Neural cell (in vitro differentiated cells): ENCODE measurements around the gene ITGA5. TPM values are rescaled to one million over a fixed set of nuclear protein-coding genes. Genes with fewer than 3 reads are reported as not detected.

ENCODE experiments used
- H2AFZ ChIP-seq: fragments of 200-600, 300-800 bp; sonication (generic), shearing (Covaris generic); 2 replicates; pipeline ENCODE4 v1.6.0; 2014; ENCODE audit warnings: low read depth, mild to moderate bottlenecking, antibody characterized with exemption, low read length, moderate library complexity
- H3F3A ChIP-seq: fragments of 200-600 bp; shearing (Covaris generic); 2 replicates; pipeline ENCODE4 v1.6.1; 2016; ENCODE audit warnings: mild to moderate bottlenecking, moderate library complexity, mixed read lengths, antibody characterized with exemption, low read length; ENCODE audit not compliant: insufficient read depth, poor library complexity, severe bottlenecking
- H3K27ac ChIP-seq: fragments of 200-600, 300-800 bp; sonication (generic), shearing (Covaris generic); 2 replicates; pipeline ENCODE4 v1.5.1; 2014; ENCODE audit warnings: mild to moderate bottlenecking, low read length, moderate library complexity
- H3K27me3 ChIP-seq: fragments of 300-800, 200-600 bp; sonication (generic), shearing (Covaris generic); 2 replicates; pipeline ENCODE4 v1.6.0; 2014; ENCODE audit warnings: mild to moderate bottlenecking, low read depth, low read length, moderate library complexity; ENCODE audit not compliant: insufficient read depth
- H3K36me3 ChIP-seq: fragments of 300-800, 200-600 bp; sonication (generic), shearing (Covaris generic); 2 replicates; pipeline ENCODE4 v1.5.1; 2014; ENCODE audit warnings: mild to moderate bottlenecking, antibody characterized with exemption, low read length, moderate library complexity; ENCODE audit not compliant: insufficient read depth
- H3K4me2 ChIP-seq: fragments of 300-800, 200-600 bp; sonication (generic), shearing (Covaris generic); 2 replicates; pipeline ENCODE4 v1.6.0; 2014; ENCODE audit warnings: mild to moderate bottlenecking, low read length
- H3K4me3 ChIP-seq: fragments of 300-800, 200-600 bp; sonication (generic), shearing (Covaris generic); 2 replicates; pipeline ENCODE4 v1.5.1; 2014; ENCODE audit warnings: mild to moderate bottlenecking, low read length, moderate library complexity
- H3K79me2 ChIP-seq: fragments of 200-600 bp; shearing (Covaris generic); replicated peaks from 2 replicates; pipeline ENCODE4 v1.6.0; 2014; ENCODE audit warnings: mild to moderate bottlenecking, low read length, moderate library complexity; ENCODE audit not compliant: insufficient read depth
- H3K9ac ChIP-seq: fragments of 300-800, 200-600 bp; sonication (generic), shearing (Covaris generic); 2 replicates; pipeline ENCODE4 v1.6.1; 2016; ENCODE audit warnings: mild to moderate bottlenecking, low read length, mixed read lengths
- H3K9me2 ChIP-seq: fragments of 200-600 bp; shearing (Covaris generic); 2 replicates; pipeline ENCODE4 v1.6.1; 2016; ENCODE audit warnings: mild to moderate bottlenecking, low read length, mixed read lengths; ENCODE audit not compliant: insufficient read depth
- H3K9me3 ChIP-seq: fragments of 200-600, 300-800 bp; sonication (generic), shearing (Covaris generic); 2 replicates; pipeline ENCODE4 v1.6.1; 2016; ENCODE audit warnings: mild to moderate bottlenecking, mixed run types, low read length, moderate library complexity, mixed read lengths
- H4K20me1 ChIP-seq: fragments of 200-600 bp; shearing (Covaris generic); 2 replicates; pipeline ENCODE4 v1.6.1; 2016; ENCODE audit warnings: mild to moderate bottlenecking, mixed run types; ENCODE audit not compliant: insufficient read depth
- EP300 ChIP-seq: fragments of 450-650 bp; conservative IDR thresholded peaks from 2 replicates; pipeline ENCODE4 v1.6.1; 2014; ENCODE audit warnings: antibody characterized with exemption, mild to moderate bottlenecking, moderate library complexity; ENCODE audit not compliant: poor library complexity, severe bottlenecking
- EZH2 ChIP-seq: fragments of 200-600, 300-800 bp; shearing (Covaris generic), sonication (generic); IDR thresholded peaks from 2 replicates; pipeline ENCODE4 v1.6.1; 2014; ENCODE audit warnings: antibody characterized with exemption, low read length, borderline replicate concordance, mild to moderate bottlenecking; ENCODE audit not compliant: insufficient read depth, poor library complexity, severe bottlenecking
- MXI1 ChIP-seq: fragments of 450-650 bp; conservative IDR thresholded peaks from 2 replicates; pipeline ENCODE4 v1.6.1; 2014; ENCODE audit warnings: antibody characterized with exemption, mild to moderate bottlenecking; ENCODE audit not compliant: poor library complexity, severe bottlenecking
- POLR2AphosphoS5 ChIP-seq: IDR thresholded peaks from 2 replicates; pipeline ENCODE4 v1.6.1; 2012
- RAD21 ChIP-seq: fragments of 450-650 bp; conservative IDR thresholded peaks from 2 replicates; pipeline ENCODE4 v1.6.1; 2014; ENCODE audit warnings: antibody characterized with exemption, mild to moderate bottlenecking, moderate library complexity
- SMC3 ChIP-seq: fragments of 450-650 bp; conservative IDR thresholded peaks from 2 replicates; pipeline ENCODE4 v1.6.1; 2014; ENCODE audit warnings: antibody characterized with exemption, mild to moderate bottlenecking, moderate library complexity; ENCODE audit not compliant: poor library complexity
- TAF1 ChIP-seq: IDR thresholded peaks from 2 replicates; pipeline ENCODE4 v1.6.1; 2012; ENCODE audit warnings: low read depth
- polyA plus RNA-seq: library from polyadenylated mRNA; depleted of rRNA; stranded (reverse); fragments of >200 nt; gene quantifications from 2 replicates; pipeline ENCODE4 v1.2.3, GENCODE V29; 2014
- TF ChIP-seq, protein P1 (sequence below): fragments of 450-650 bp; IDR thresholded peaks from 2 replicates; pipeline ENCODE4 v1.5.1; 2014; ENCODE audit warnings: antibody characterized with exemption, mild to moderate bottlenecking, moderate library complexity; ENCODE audit not compliant: poor library complexity, severe bottlenecking
- TF ChIP-seq, protein P2 (sequence below): IDR thresholded peaks from 2 replicates; pipeline ENCODE4 v1.6.1; 2012; ENCODE audit warnings: borderline replicate concordance

The ITGA5 gene
- polyA plus RNA-seq, 1 donor from 2014 or later = not detected

DNA sequence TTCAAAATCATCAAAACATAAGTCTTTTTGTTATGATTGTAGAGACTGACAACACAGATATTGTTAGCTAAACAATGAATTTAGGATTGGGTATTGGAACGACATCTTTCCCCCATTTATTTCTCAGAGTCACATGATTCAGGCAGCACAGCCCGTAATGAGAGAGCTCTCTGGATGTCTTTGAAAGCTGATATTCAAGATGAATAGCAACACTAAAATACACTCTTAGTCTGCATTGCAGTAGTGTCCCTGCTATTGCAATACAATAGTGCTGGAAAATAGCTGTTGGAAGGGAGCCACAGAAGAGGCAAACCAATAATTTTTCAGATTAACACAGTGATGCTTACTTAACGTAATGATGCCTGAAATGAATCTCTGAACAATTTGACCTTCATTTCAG is 44.4 kb upstream of the ITGA5 start:
- no peaks in the 10 kb centered on the region for H3K79me2 ChIP-seq
- no peak overlapping the region for H3K9ac ChIP-seq
- H3K4me3 ChIP-seq = no peak overlapping the region
- no peaks in the 10 kb centered on the region for H3K27me3 ChIP-seq
- H3F3A ChIP-seq = no peaks in the 10 kb centered on the region
- no peak overlapping the region for H2AFZ ChIP-seq
- H3K27ac ChIP-seq = no peak overlapping the region
- H3K4me2 ChIP-seq = no peak overlapping the region
- no peaks in the 10 kb centered on the region for H3K36me3 ChIP-seq
- H3K9me3 ChIP-seq = no peaks in the 10 kb centered on the region
- no peaks in the 10 kb centered on the region for H3K9me2 ChIP-seq
- no peaks in the 10 kb centered on the region for H4K20me1 ChIP-seq
- TF ChIP-seq SMC3 (no peak), POLR2AphosphoS5 (peak; percentile 32)
- TF ChIP-seq, protein P1, sequence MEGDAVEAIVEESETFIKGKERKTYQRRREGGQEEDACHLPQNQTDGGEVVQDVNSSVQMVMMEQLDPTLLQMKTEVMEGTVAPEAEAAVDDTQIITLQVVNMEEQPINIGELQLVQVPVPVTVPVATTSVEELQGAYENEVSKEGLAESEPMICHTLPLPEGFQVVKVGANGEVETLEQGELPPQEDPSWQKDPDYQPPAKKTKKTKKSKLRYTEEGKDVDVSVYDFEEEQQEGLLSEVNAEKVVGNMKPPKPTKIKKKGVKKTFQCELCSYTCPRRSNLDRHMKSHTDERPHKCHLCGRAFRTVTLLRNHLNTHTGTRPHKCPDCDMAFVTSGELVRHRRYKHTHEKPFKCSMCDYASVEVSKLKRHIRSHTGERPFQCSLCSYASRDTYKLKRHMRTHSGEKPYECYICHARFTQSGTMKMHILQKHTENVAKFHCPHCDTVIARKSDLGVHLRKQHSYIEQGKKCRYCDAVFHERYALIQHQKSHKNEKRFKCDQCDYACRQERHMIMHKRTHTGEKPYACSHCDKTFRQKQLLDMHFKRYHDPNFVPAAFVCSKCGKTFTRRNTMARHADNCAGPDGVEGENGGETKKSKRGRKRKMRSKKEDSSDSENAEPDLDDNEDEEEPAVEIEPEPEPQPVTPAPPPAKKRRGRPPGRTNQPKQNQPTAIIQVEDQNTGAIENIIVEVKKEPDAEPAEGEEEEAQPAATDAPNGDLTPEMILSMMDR = no peak

DNA sequence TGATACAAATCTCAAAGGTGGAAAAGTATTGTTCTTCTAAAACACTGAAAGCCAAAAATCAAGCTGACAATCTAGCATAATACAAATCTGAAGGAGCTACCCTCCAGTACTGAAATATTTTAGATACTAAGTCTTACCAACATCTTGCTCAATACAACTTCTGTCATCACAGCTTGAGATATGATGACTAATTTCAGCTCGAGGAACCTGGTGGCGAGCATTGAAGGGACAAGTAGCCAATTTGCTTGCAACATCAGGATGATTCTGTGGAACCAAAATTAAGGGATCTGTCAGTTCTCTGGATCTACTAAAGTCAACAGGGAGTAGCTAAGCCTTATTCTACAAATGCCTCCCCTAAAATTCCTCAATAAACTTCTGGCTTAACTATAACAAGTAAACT is 44.0 kb upstream of the ITGA5 start:
- no peak overlapping the region for H2AFZ ChIP-seq
- H3K36me3 ChIP-seq = no peaks in the 10 kb centered on the region
- no peak overlapping the region for H3K9ac ChIP-seq
- H3F3A ChIP-seq = no peaks in the 10 kb centered on the region
- no peak overlapping the region for H3K4me3 ChIP-seq
- H3K27me3 ChIP-seq = no peaks in the 10 kb centered on the region
- H3K27ac ChIP-seq = no peak overlapping the region
- H3K4me2 ChIP-seq = no peak overlapping the region
- H3K9me3 ChIP-seq = no peaks in the 10 kb centered on the region
- no peaks in the 10 kb centered on the region for H4K20me1 ChIP-seq
- H3K79me2 ChIP-seq = no peaks in the 10 kb centered on the region
- H3K9me2 ChIP-seq = no peaks in the 10 kb centered on the region
- TF ChIP-seq EP300 = no peak
- TF ChIP-seq TAF1 = no peak
- TF ChIP-seq POLR2AphosphoS5 = no peak
- TF ChIP-seq, protein P1 = no peak
- no peak for TF ChIP-seq SMC3
- no peak for TF ChIP-seq EZH2
- no peak for TF ChIP-seq RAD21
- TF ChIP-seq MXI1 = no peak
- TF ChIP-seq, protein P2, sequence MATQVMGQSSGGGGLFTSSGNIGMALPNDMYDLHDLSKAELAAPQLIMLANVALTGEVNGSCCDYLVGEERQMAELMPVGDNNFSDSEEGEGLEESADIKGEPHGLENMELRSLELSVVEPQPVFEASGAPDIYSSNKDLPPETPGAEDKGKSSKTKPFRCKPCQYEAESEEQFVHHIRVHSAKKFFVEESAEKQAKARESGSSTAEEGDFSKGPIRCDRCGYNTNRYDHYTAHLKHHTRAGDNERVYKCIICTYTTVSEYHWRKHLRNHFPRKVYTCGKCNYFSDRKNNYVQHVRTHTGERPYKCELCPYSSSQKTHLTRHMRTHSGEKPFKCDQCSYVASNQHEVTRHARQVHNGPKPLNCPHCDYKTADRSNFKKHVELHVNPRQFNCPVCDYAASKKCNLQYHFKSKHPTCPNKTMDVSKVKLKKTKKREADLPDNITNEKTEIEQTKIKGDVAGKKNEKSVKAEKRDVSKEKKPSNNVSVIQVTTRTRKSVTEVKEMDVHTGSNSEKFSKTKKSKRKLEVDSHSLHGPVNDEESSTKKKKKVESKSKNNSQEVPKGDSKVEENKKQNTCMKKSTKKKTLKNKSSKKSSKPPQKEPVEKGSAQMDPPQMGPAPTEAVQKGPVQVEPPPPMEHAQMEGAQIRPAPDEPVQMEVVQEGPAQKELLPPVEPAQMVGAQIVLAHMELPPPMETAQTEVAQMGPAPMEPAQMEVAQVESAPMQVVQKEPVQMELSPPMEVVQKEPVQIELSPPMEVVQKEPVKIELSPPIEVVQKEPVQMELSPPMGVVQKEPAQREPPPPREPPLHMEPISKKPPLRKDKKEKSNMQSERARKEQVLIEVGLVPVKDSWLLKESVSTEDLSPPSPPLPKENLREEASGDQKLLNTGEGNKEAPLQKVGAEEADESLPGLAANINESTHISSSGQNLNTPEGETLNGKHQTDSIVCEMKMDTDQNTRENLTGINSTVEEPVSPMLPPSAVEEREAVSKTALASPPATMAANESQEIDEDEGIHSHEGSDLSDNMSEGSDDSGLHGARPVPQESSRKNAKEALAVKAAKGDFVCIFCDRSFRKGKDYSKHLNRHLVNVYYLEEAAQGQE = no peak
